Hepatocyte (in vitro differentiated cells): Measurements from ENCODE around the gene RBM15. TPM values are rescaled to one million over a fixed set of nuclear protein-coding genes. Genes with fewer than 3 reads are reported as not detected.

Experiments used
- DNase-seq: peaks from one replicate; pipeline ENCODE4 v3.0.0-alpha.2; 2016; ENCODE audit warnings: low spot score
- H2AFZ ChIP-seq: fragments of 200-600 bp; sonication (generic); 2 replicates; pipeline ENCODE4 v1.6.0; 2016; ENCODE audit warnings: antibody characterized with exemption, mild to moderate bottlenecking
- H3K27ac ChIP-seq: fragments of 200-600 bp; sonication (generic); 2 replicates; pipeline ENCODE4 v1.5.1; 2016; ENCODE audit warnings: mild to moderate bottlenecking
- H3K27me3 ChIP-seq: fragments of 200-600 bp; sonication (generic); 2 replicates; pipeline ENCODE4 v1.6.1; 2016
- H3K36me3 ChIP-seq: fragments of 200-600 bp; sonication (generic); replicated peaks from 2 replicates; pipeline ENCODE4 v1.5.1; 2016; ENCODE audit warnings: low read depth; ENCODE audit not compliant: insufficient read depth
- H3K4me1 ChIP-seq: fragments of 200-600 bp; sonication (generic); 2 replicates; pipeline ENCODE4 v1.5.1; 2016; ENCODE audit warnings: mild to moderate bottlenecking, moderate library complexity; ENCODE audit not compliant: insufficient read depth
- H3K4me2 ChIP-seq: fragments of 200-600 bp; sonication (generic); 2 replicates; pipeline ENCODE4 v1.6.0; 2016
- H3K4me3 ChIP-seq: fragments of 200-600 bp; sonication (generic); 2 replicates; pipeline ENCODE4 v1.5.1; 2016; ENCODE audit warnings: mild to moderate bottlenecking
- H3K79me2 ChIP-seq: fragments of 200-600 bp; sonication (generic); 2 replicates; pipeline ENCODE4 v1.6.0; 2017; ENCODE audit warnings: mild to moderate bottlenecking
- H3K9me2 ChIP-seq: fragments of 200-600 bp; sonication (generic); replicated peaks from 2 replicates; pipeline ENCODE4 v1.6.0; 2017; ENCODE audit warnings: mild to moderate bottlenecking; ENCODE audit not compliant: insufficient read depth
- H3K9me3 ChIP-seq: fragments of 200-600 bp; sonication (generic); 2 replicates; pipeline ENCODE4 v1.5.1; 2016; ENCODE audit warnings: low read depth, mild to moderate bottlenecking
- H4K20me1 ChIP-seq: fragments of 200-600 bp; sonication (generic); 2 replicates; pipeline ENCODE4 v1.6.0; 2016; ENCODE audit warnings: mild to moderate bottlenecking; ENCODE audit not compliant: insufficient read depth, poor library complexity, severe bottlenecking
- EZH2 ChIP-seq: fragments of 200-600 bp; sonication (generic); IDR thresholded peaks from 2 replicates; pipeline ENCODE4 v1.6.1; 2016; ENCODE audit warnings: antibody characterized with exemption, mild to moderate bottlenecking, borderline replicate concordance
- EZH2phosphoT487 ChIP-seq: fragments of 200-600 bp; sonication (generic); IDR thresholded peaks from one replicate; pipeline ENCODE4 v1.6.1; 2018; ENCODE audit warnings: antibody characterized with exemption, mild to moderate bottlenecking, low read depth, moderate library complexity; ENCODE audit not compliant: unreplicated experiment, severe bottlenecking
- WGBS: methylation state at CpG from one replicate; pipeline ENCODE4 v1.1.6; 2016; ENCODE audit warnings: low lambda C conversion rate; ENCODE audit errors: missing lambda C conversion rate; 5-methylcytosine and 5-hydroxymethylcytosine counted together
- polyA plus RNA-seq: library from polyadenylated mRNA; unstranded; fragments of >200 nt; fragmentation: Nextera tagmentation; extraction: Ambion mirVana; gene quantifications from 2 replicates; pipeline ENCODE4 v1.2.1, GENCODE V29; 2016
- total RNA-seq: library from RNA; depleted of rRNA; stranded (reverse); fragments of >200 nt; gene quantifications from 2 replicates; pipeline ENCODE4 v1.2.3, GENCODE V29; 2014
- TF ChIP-seq, protein P1 (sequence below): fragments of 200-600 bp; sonication (generic); IDR thresholded peaks from 2 replicates; pipeline ENCODE4 v1.5.1; 2016; ENCODE audit warnings: antibody characterized with exemption, mild to moderate bottlenecking; ENCODE audit not compliant: poor library complexity

Gene RBM15
- total and polyA plus RNA-seq, 2 experiments from 2014 or later: 7.9 to 31.3 TPM

- no peak overlapping the region for H3K4me3 ChIP-seq
- H4K20me1 ChIP-seq: no peaks in the 10 kb centered on the region
- H3K4me1 ChIP-seq: peaks cover 5% of the 10 kb centered on the region
- H3K27me3 ChIP-seq: no peaks in the 10 kb centered on the region
- no peak overlapping the region for H3K27ac ChIP-seq
- WGBS: 76% methylated on average over 1 of the region's 1 CpG
- DNase-seq: no peak
- no peaks in the 10 kb centered on the region for H3K36me3 ChIP-seq
- H2AFZ ChIP-seq: no peak overlapping the region
- no peaks in the 10 kb centered on the region for H3K9me2 ChIP-seq
- H3K9me3 ChIP-seq: no peaks in the 10 kb centered on the region
- H3K79me2 ChIP-seq: no peaks in the 10 kb centered on the region
- TF ChIP-seq EZH2: no peak
- no peak for TF ChIP-seq EZH2phosphoT487
- TF ChIP-seq, protein P1, sequence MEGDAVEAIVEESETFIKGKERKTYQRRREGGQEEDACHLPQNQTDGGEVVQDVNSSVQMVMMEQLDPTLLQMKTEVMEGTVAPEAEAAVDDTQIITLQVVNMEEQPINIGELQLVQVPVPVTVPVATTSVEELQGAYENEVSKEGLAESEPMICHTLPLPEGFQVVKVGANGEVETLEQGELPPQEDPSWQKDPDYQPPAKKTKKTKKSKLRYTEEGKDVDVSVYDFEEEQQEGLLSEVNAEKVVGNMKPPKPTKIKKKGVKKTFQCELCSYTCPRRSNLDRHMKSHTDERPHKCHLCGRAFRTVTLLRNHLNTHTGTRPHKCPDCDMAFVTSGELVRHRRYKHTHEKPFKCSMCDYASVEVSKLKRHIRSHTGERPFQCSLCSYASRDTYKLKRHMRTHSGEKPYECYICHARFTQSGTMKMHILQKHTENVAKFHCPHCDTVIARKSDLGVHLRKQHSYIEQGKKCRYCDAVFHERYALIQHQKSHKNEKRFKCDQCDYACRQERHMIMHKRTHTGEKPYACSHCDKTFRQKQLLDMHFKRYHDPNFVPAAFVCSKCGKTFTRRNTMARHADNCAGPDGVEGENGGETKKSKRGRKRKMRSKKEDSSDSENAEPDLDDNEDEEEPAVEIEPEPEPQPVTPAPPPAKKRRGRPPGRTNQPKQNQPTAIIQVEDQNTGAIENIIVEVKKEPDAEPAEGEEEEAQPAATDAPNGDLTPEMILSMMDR: no peak
- no peak overlapping the region for H3K4me2 ChIP-seq
Measured at GRCh38 chr1:110326826-110327225, 12.4 kb upstream of the RBM15 start.

DNA sequence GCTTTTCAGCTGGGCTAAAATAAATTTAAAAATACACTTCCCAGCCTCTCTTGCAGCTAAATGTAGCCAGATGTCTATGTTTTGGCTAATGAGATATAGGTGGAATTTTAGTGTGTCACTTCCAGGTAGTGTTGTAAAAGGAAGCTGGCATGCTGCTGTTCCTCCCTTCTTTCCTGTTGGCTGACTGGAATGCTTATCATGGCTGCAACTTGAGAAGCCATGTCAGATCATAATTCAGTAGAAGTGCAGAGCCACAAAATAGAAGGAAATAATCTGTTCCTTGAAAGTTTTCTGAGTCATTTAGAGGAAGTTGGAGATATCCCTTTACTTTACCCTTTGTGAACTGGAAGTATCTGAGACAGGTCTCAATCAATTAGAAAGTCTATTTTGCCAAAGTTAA lies 10.9 kb upstream of the RBM15 start:
- TF ChIP-seq EZH2phosphoT487 (no peak), EZH2 (no peak)
- TF ChIP-seq, protein P1: no peak
- Histone ChIP-seq H4K20me1 (no peaks in the 10 kb centered on the region), H3K27me3 (no peaks in the 10 kb centered on the region), H2AFZ (no peak overlapping the region), H3K9me3 (no peaks in the 10 kb centered on the region), H3K4me2 (no peak overlapping the region), H3K9me2 (no peaks in the 10 kb centered on the region), H3K4me1 (peaks cover 5% of the 10 kb centered on the region), H3K36me3 (no peaks in the 10 kb centered on the region), H3K27ac (no peak overlapping the region), H3K4me3 (no peak overlapping the region), H3K79me2 (no peaks in the 10 kb centered on the region)
- no peak for DNase-seq

DNA sequence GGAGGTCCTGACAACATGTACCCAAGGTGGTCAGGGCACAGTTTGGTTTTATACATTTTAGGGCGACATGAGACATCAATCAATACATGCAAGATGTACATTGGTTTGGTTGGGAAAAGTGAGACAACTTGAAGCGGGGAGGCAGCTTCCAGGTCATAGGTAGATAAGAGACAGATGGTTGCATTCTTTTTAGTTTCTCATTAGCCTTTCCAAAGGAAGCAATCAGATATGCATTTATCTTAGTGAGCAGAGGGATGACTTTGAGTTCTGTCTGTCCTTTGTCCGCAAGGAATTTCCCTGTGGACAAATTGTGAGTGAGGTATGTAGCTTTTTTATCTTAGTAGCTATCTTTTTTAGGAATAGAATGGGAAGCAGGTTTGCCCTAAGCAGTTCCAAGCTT lies 10.5 kb upstream of the RBM15 start:
- WGBS: 80% methylated on average over 3 of the region's 3 CpGs

More for the DNA sequence above, 10.5 kb upstream of the RBM15 start:
- Histone ChIP-seq H3K4me3 (no peak overlapping the region), H3K9me3 (no peaks in the 10 kb centered on the region), H3K36me3 (no peaks in the 10 kb centered on the region), H3K27ac (no peak overlapping the region), H3K9me2 (no peaks in the 10 kb centered on the region), H4K20me1 (no peaks in the 10 kb centered on the region), H3K79me2 (no peaks in the 10 kb centered on the region), H3K4me2 (no peak overlapping the region), H3K4me1 (peaks cover 5% of the 10 kb centered on the region), H2AFZ (no peak overlapping the region), H3K27me3 (no peaks in the 10 kb centered on the region)
- DNase-seq: no peak
- no peak for TF ChIP-seq EZH2
- TF ChIP-seq EZH2phosphoT487: no peak
- TF ChIP-seq, protein P1: no peak
